Endothelial cell of umbilical vein (primary cell): ENCODE data around the gene STN1. TPM values are rescaled to one million over a fixed set of nuclear protein-coding genes. Genes with fewer than 3 reads are reported as not detected.

Experiments used
- BruUV-seq: library from RNA; stranded (reverse); fragments of 400-500 nt; replicated peaks from 2 replicates; lab custom pipeline; 2021; lab: Mats Ljungman, UMichigan
- CTCF ChIA-PET: fragments of 300-600, 350-600 bp; sonication (Branson Sonifier 250); formaldehyde crosslinking; loops from one replicate; lab custom pipeline; 2021; ENCODE audit warnings: antibody characterized with exemption, inconsistent platforms; lab: Charles Lee
- POLR2A ChIA-PET: fragments of 300-600, 350-600 bp; sonication (Branson Sonifier 250); formaldehyde crosslinking; loops from one replicate; lab custom pipeline; 2021; ENCODE audit warnings: antibody characterized with exemption, inconsistent platforms; lab: Charles Lee
- DNase-seq: peaks from one replicate; pipeline ENCODE4 v3.0.0-alpha.2; 2011; ENCODE audit warnings: low read depth, low spot score
- FAIRE-seq: peaks from 2 replicates; lab custom pipeline; 2011; peaks lifted over from hg19 to GRCh38; lab: Jason Lieb, UNC
- H2AFZ ChIP-seq: 2 replicates; pipeline ENCODE4 v1.6.0; 2012; ENCODE audit warnings: low read depth, low read length, control low read depth, inconsistent platforms
- H3K27ac ChIP-seq: 2 replicates; pipeline ENCODE4 v1.5.1; 2011; ENCODE audit warnings: low read depth, mild to moderate bottlenecking, control low read depth, low read length, moderate library complexity; ENCODE audit not compliant: insufficient read depth
- H3K27me3 ChIP-seq, 2 experiments: 2 replicates each; pipeline versions ENCODE4 v1.6.0 to v1.6.1; 2011; ENCODE audit warnings: low read length in 2 of 2, mixed read lengths in 1 of 2; ENCODE audit not compliant: control insufficient read depth in 2 of 2, insufficient read depth in 2 of 2
- H3K36me3 ChIP-seq, 2 experiments: 2 replicates in 1 of 2; 3 replicates in 1 of 2; pipeline ENCODE4 v1.5.1; 2011; ENCODE audit warnings: low read length in 2 of 2, mild to moderate bottlenecking in 1 of 2, moderate library complexity in 1 of 2; ENCODE audit not compliant: control insufficient read depth in 2 of 2, insufficient read depth in 2 of 2; ENCODE audit errors: extremely low read depth in 1 of 2
- H3K4me1 ChIP-seq: 3 replicates; pipeline ENCODE4 v1.5.1; 2011; ENCODE audit warnings: mild to moderate bottlenecking, low read length; ENCODE audit not compliant: control insufficient read depth, insufficient read depth; ENCODE audit errors: extremely low read depth
- H3K4me2 ChIP-seq: 2 replicates; pipeline ENCODE4 v1.6.1; 2011; ENCODE audit warnings: low read length, control low read depth, mixed read lengths; ENCODE audit not compliant: insufficient read depth
- H3K4me3 ChIP-seq, 3 experiments: fragments of 200-600 bp in 1 of 3; sonication (generic), shearing (Covaris generic) in 1 of 3; replicated peaks in 1 of 3; 2 replicates each; pipeline ENCODE4 v1.5.1; 2011 to 2016; ENCODE audit warnings: control low read depth in 3 of 3, low read length in 3 of 3, mild to moderate bottlenecking in 2 of 3, inconsistent platforms in 1 of 3, low read depth in 1 of 3, moderate library complexity in 1 of 3; ENCODE audit not compliant: insufficient read depth in 1 of 3
- H3K79me2 ChIP-seq: 2 replicates; pipeline ENCODE4 v1.6.0; 2012; ENCODE audit warnings: low read length, inconsistent platforms; ENCODE audit not compliant: control insufficient read depth, insufficient read depth
- H3K9ac ChIP-seq: replicated peaks from 2 replicates; pipeline ENCODE3; 2011; ENCODE audit warnings: low read length, control low read depth; ENCODE audit not compliant: insufficient read depth; ENCODE audit errors: extremely low read depth
- H3K9me1 ChIP-seq: replicated peaks from 3 replicates; pipeline ENCODE4 v1.6.0; 2011; ENCODE audit warnings: mild to moderate bottlenecking, low read length; ENCODE audit not compliant: control insufficient read depth, insufficient read depth; ENCODE audit errors: extremely low read depth
- H3K9me3 ChIP-seq: replicated peaks from 2 replicates; pipeline ENCODE4 v1.5.1; 2012; ENCODE audit warnings: low read length, inconsistent platforms; ENCODE audit not compliant: control insufficient read depth, insufficient read depth
- H4K20me1 ChIP-seq: replicated peaks from 2 replicates; pipeline ENCODE3; 2011; ENCODE audit warnings: mild to moderate bottlenecking, low read length; ENCODE audit not compliant: control insufficient read depth, insufficient read depth; ENCODE audit errors: extremely low read depth
- EZH2 ChIP-seq: IDR thresholded peaks from 2 replicates; pipeline ENCODE4 v1.6.1; 2012; ENCODE audit warnings: borderline replicate concordance, low read depth, mild to moderate bottlenecking, moderate library complexity, low read length, inconsistent platforms; ENCODE audit not compliant: severe bottlenecking
- GATA2 ChIP-seq: IDR thresholded peaks from 2 replicates; pipeline ENCODE4 v1.7.0; 2011; ENCODE audit warnings: low read depth, mild to moderate bottlenecking, moderate library complexity, mixed read lengths, low read length; ENCODE audit not compliant: insufficient read length, insufficient read depth
- JUN ChIP-seq: IDR thresholded peaks from 2 replicates; pipeline ENCODE4 v1.6.1; 2011; ENCODE audit warnings: borderline replicate concordance, low read depth; ENCODE audit not compliant: insufficient read length, insufficient read depth
- MYC ChIP-seq: IDR thresholded peaks from one replicate; pipeline ENCODE4 v1.6.1; 2011; ENCODE audit warnings: mild to moderate bottlenecking, low read depth, low read length
- POLR2A ChIP-seq: IDR thresholded peaks from 2 replicates; pipeline ENCODE4 v1.6.1; 2012; ENCODE audit warnings: low read depth, mild to moderate bottlenecking, control low read depth, low read length
- dilution Hi-C: fragments of 300-500 bp; cut with MboI; formaldehyde crosslinking; loops from one replicate; pipeline ENCODE4 v1.15.0; 2019; ENCODE audit warnings: low sequenced_read_pairs; ENCODE audit not compliant: extremely low pct_ligation_motif_present
- intact Hi-C: fragments of 100-400 bp; cut with micrococcal nuclease; formaldehyde crosslinking; loops from one replicate; pipeline ENCODE4 v1.10.0; 2022
- polyA plus RNA-seq, 4 experiments: library from polyadenylated mRNA; depleted of rRNA in 3 of 4; stranded (reverse) in 3 of 4; unstranded in 1 of 4; fragments of >200 nt; gene quantifications; 2 replicates each; pipeline versions ENCODE4 v1.2.1 to v1.2.3, GENCODE V29; 2011 to 2012; ENCODE audit warnings: missing spikeins in 1 of 4
- total RNA-seq: library from RNA; stranded (reverse); gene quantifications from 2 replicates; pipeline ENCODE4 v1.2.3, GENCODE V29; 2021
- TF ChIP-seq, protein P1 (sequence below): IDR thresholded peaks from 2 replicates; pipeline ENCODE4 v1.6.1; 2011; ENCODE audit not compliant: insufficient read depth, insufficient read length
- TF ChIP-seq, protein P2 (sequence below), 2 donors: IDR thresholded peaks; 1 replicate in 1 of 2; 2 replicates in 1 of 2; pipeline ENCODE4 v1.5.1; 2011; ENCODE audit warnings: low read length in 2 of 2, mild to moderate bottlenecking in 2 of 2, moderate library complexity in 2 of 2, control low read depth in 1 of 2, inconsistent platforms in 1 of 2, low read depth in 1 of 2; ENCODE audit not compliant: insufficient read depth in 1 of 2; ENCODE audit errors: extremely low read depth in 1 of 2

STN1 gene
- total and polyA plus RNA-seq, 2 donors (not counting 3 experiments of a cell fraction or from before 2014, with no cell fraction given): 10.8 to 15.3 TPM

- H3K36me3 ChIP-seq: no peaks in the 10 kb centered on the region
- DNase-seq (no peak), FAIRE-seq (no peak)
- H3K27ac ChIP-seq: no peak overlapping the region
- no peaks in the 10 kb centered on the region for H3K9me1 ChIP-seq
- no peaks in the 10 kb centered on the region for H3K9me3 ChIP-seq
- H3K79me2 ChIP-seq: no peaks in the 10 kb centered on the region
- H3K4me3 ChIP-seq: no peak overlapping the region
- H3K9ac ChIP-seq: no peak overlapping the region
- POLR2A ChIA-PET: no interaction called here
- intact Hi-C loops (no loop called here), dilution Hi-C loops (no loop called here)
- no peak overlapping the region for H2AFZ ChIP-seq
- no peaks in the 10 kb centered on the region for H3K27me3 ChIP-seq
- no peaks in the 10 kb centered on the region for H3K4me1 ChIP-seq
- CTCF ChIA-PET: interaction anchor here (0.9 to 1.1 kb wide), 2 partner anchors 10 to 44 kb away, joined by 3 to 5 read pairs; no protein-coding TSS in a partner anchor
- H3K4me2 ChIP-seq: no peak overlapping the region
- no peaks in the 10 kb centered on the region for H4K20me1 ChIP-seq
- no TSS peak for BruUV-seq
- TF ChIP-seq, protein P1, sequence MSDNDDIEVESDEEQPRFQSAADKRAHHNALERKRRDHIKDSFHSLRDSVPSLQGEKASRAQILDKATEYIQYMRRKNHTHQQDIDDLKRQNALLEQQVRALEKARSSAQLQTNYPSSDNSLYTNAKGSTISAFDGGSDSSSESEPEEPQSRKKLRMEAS: no peak
- TF ChIP-seq EZH2 (no peak), POLR2A (no peak), JUN (no peak), GATA2 (no peak), MYC (no peak)
- TF ChIP-seq, protein P2, sequence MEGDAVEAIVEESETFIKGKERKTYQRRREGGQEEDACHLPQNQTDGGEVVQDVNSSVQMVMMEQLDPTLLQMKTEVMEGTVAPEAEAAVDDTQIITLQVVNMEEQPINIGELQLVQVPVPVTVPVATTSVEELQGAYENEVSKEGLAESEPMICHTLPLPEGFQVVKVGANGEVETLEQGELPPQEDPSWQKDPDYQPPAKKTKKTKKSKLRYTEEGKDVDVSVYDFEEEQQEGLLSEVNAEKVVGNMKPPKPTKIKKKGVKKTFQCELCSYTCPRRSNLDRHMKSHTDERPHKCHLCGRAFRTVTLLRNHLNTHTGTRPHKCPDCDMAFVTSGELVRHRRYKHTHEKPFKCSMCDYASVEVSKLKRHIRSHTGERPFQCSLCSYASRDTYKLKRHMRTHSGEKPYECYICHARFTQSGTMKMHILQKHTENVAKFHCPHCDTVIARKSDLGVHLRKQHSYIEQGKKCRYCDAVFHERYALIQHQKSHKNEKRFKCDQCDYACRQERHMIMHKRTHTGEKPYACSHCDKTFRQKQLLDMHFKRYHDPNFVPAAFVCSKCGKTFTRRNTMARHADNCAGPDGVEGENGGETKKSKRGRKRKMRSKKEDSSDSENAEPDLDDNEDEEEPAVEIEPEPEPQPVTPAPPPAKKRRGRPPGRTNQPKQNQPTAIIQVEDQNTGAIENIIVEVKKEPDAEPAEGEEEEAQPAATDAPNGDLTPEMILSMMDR (IDR thresholded peaks at IDR 0.05; ENCODE audit: extremely low read depth in 1 of 2, insufficient read depth in 1 of 2, low read depth in 1 of 2, low read length in 2 of 2): no peak
These were observed 13.6 kb upstream of the STN1 start for GRCh38 chr10:103931603-103932002.
